KMS-11 (cell line): ENCODE measurements around the gene PRPF40B.

Experiments used
- H2AFZ ChIP-seq: fragments of 200-600 bp; sonication (generic); 2 replicates; pipeline ENCODE4 v1.6.1; 2016; ENCODE audit warnings: antibody characterized with exemption, mixed run types, low read depth
- H3K27ac ChIP-seq: fragments of 200-600 bp; sonication (generic); 2 replicates; pipeline ENCODE4 v1.6.1; 2016; ENCODE audit warnings: mild to moderate bottlenecking, mixed run types
- H3K27me3 ChIP-seq: fragments of 200-600 bp; sonication (generic); 2 replicates; pipeline ENCODE4 v1.6.1; 2017; ENCODE audit warnings: mild to moderate bottlenecking, low read depth, mixed run types, moderate library complexity; ENCODE audit not compliant: insufficient read depth
- H3K36me3 ChIP-seq: fragments of 200-600 bp; sonication (generic); 2 replicates; pipeline ENCODE4 v1.6.1; 2017; ENCODE audit warnings: mild to moderate bottlenecking, mixed run types; ENCODE audit not compliant: insufficient read depth
- H3K4me1 ChIP-seq: fragments of 200-600 bp; sonication (generic); 2 replicates; pipeline ENCODE4 v1.6.1; 2016; ENCODE audit warnings: mild to moderate bottlenecking, low read depth, mixed run types; ENCODE audit not compliant: poor library complexity, severe bottlenecking
- H3K4me2 ChIP-seq: fragments of 200-600 bp; sonication (generic); 2 replicates; pipeline ENCODE4 v1.7.0; 2016; ENCODE audit warnings: mild to moderate bottlenecking, mixed run types
- H3K4me3 ChIP-seq: fragments of 200-600 bp; sonication (generic); IDR thresholded peaks from 2 replicates; pipeline ENCODE4 v1.6.1; 2017; ENCODE audit warnings: low read depth, low read length, mixed read lengths; ENCODE audit not compliant: insufficient read depth
- H3K79me2 ChIP-seq: fragments of 200-600 bp; sonication (generic); 2 replicates; pipeline ENCODE4 v1.6.1; 2016; ENCODE audit warnings: low read depth, mixed run types; ENCODE audit not compliant: insufficient read depth
- H3K9ac ChIP-seq: fragments of 200-600 bp; sonication (generic); 2 replicates; pipeline ENCODE4 v1.6.1; 2016; ENCODE audit warnings: mild to moderate bottlenecking, mixed run types
- H4K20me1 ChIP-seq: fragments of 200-600 bp; sonication (generic); 2 replicates; pipeline ENCODE4 v1.6.1; 2016; ENCODE audit warnings: mild to moderate bottlenecking, mixed run types; ENCODE audit not compliant: insufficient read depth
- CTCF ChIP-seq: fragments of 200-600 bp; sonication (generic); conservative IDR thresholded peaks from 2 replicates; pipeline ENCODE4 v1.6.1; 2017; ENCODE audit warnings: low read depth, mild to moderate bottlenecking, antibody characterized with exemption, low read length, moderate library complexity, mixed read lengths

PRPF40B gene

GRCh38 chr12:49661191-49661590, 37.8 kb downstream of the PRPF40B start:
- no peaks in the 10 kb centered on the region for H3K79me2 ChIP-seq
- H3K27ac ChIP-seq = no peak overlapping the region
- H2AFZ ChIP-seq = no peak overlapping the region
- H3K4me3 ChIP-seq = no peak overlapping the region
- peaks cover 50% of the 10 kb centered on the region for H3K4me1 ChIP-seq
- no peaks in the 10 kb centered on the region for H3K36me3 ChIP-seq
- no peaks in the 10 kb centered on the region for H3K27me3 ChIP-seq
- H3K4me2 ChIP-seq = no peak overlapping the region; the same call in 1 of the 2 replicates
- H3K9ac ChIP-seq = no peak overlapping the region
- H4K20me1 ChIP-seq = no peaks in the 10 kb centered on the region
- TF ChIP-seq CTCF = no peak

DNA sequence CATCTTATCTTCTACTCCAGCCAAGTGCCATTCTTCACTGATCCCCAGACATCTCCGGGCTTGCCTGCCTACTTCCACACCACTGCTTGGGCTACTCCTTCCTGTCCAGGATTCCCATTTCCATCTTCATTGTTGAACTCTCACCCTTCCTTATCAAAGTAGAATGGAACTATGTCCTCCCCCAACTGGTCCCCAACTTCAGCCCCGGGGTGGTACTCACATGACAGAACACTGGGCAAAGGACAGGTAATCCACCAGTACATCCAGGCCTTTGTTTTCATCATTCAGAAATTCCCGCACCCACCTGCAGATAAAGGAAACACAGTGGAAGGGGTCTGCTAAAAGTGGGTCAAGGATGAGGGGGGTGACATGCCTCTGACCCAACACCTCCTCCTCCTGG, 38.4 kb downstream of the PRPF40B start:
- no peak overlapping the region for H3K27ac ChIP-seq

GRCh38 chr12:49662998-49663843, 39.9 kb downstream of the PRPF40B start:
- peak overlapping the region; percentile 45 for H2AFZ ChIP-seq
- H3K4me3 ChIP-seq = no peak overlapping the region

More for the DNA sequence above, 38.4 kb downstream of the PRPF40B start:
- TF ChIP-seq CTCF = no peak
- Histone ChIP-seq H3K4me3 (no peak overlapping the region), H3K79me2 (no peaks in the 10 kb centered on the region), H3K4me2 (no peak overlapping the region; the same call in 1 of the 2 replicates), H2AFZ (no peak overlapping the region), H3K36me3 (no peaks in the 10 kb centered on the region), H3K9ac (no peak overlapping the region), H3K27me3 (no peaks in the 10 kb centered on the region), H3K4me1 (peaks cover 50% of the 10 kb centered on the region), H4K20me1 (no peaks in the 10 kb centered on the region)

GRCh38 chr12:49664167-49664566, 40.8 kb downstream of the PRPF40B start:
- Histone ChIP-seq H3K4me1 (peaks cover 50% of the 10 kb centered on the region), H2AFZ (no peak overlapping the region), H3K9ac (no peak overlapping the region), H3K36me3 (no peaks in the 10 kb centered on the region), H3K4me3 (no peak overlapping the region), H3K27ac (no peak overlapping the region), H3K4me2 (peak overlapping the region; percentile 98), H3K79me2 (no peaks in the 10 kb centered on the region), H3K27me3 (no peaks in the 10 kb centered on the region), H4K20me1 (no peaks in the 10 kb centered on the region)
- TF ChIP-seq CTCF = no peak

More at GRCh38 chr12:49662998-49663843, 39.9 kb downstream of the PRPF40B start:
- Histone ChIP-seq H4K20me1 (no peaks in the 10 kb centered on the region), H3K36me3 (no peaks in the 10 kb centered on the region), H3K4me2 (peak overlapping the region; percentile 98), H3K27ac (peak overlapping the region; percentile 63), H3K27me3 (no peaks in the 10 kb centered on the region), H3K9ac (peak overlapping the region; percentile 18; the same call in 1 of the 2 replicates), H3K4me1 (peaks cover 50% of the 10 kb centered on the region), H3K79me2 (no peaks in the 10 kb centered on the region)
- no peak for TF ChIP-seq CTCF
